Stimulated activated CD4-positive, alpha-beta T cell treated with anti-CD3 and anti-CD28 coated beads, Interleukin-1b, Interleukin-23, amount 100 ng/mL, for 4 hours (primary cell): ENCODE results near the gene OTULIN.

Experiments used
- DNase-seq, 2 donors: peaks; one replicate each; pipeline ENCODE4 v3.0.0-alpha.2; 2020; ENCODE audit warnings: low read depth in 2 of 2

OTULIN gene

GRCh38 chr5:14664270-14665100, at the start of gene OTULIN:
Gene OTULIN (plus strand): TSS chr5:14664718. CDS start chr5:14664826, 108 bp downstream.
- peak; percentile 71 to 85 for DNase-seq

GRCh38 chr5:14615365-14615764, 49.2 kb upstream of the OTULIN start:
- DNase-seq: no peak

GRCh38 chr5:14617441-14617840, 47.1 kb upstream of the OTULIN start:
- DNase-seq: no peak

GRCh38 chr5:14627270-14627669, 37.2 kb upstream of the OTULIN start:
- no peak for DNase-seq

GRCh38 chr5:14628346-14628745, 36.2 kb upstream of the OTULIN start:
- DNase-seq: peak; percentile 15 to 16

DNA sequence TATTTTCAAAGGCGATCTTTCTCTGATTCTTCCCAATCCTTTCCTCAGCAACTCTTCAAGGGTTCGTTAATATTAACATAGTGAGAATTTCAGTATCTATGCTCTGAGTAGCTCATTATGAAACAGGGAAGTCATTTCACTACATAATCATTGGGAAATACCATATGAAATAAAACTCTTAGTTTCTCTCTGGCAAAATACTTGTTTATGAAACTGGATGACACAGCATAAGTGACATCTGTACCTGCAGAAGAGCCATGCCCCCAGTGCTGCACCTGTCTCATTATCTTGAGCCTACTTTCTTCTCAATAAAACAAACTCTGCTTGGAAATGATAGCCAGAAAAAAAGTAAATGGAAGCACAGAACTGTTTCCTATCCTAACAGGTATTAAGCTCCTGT, 33.8 kb upstream of the OTULIN start:
- no peak for DNase-seq

DNA sequence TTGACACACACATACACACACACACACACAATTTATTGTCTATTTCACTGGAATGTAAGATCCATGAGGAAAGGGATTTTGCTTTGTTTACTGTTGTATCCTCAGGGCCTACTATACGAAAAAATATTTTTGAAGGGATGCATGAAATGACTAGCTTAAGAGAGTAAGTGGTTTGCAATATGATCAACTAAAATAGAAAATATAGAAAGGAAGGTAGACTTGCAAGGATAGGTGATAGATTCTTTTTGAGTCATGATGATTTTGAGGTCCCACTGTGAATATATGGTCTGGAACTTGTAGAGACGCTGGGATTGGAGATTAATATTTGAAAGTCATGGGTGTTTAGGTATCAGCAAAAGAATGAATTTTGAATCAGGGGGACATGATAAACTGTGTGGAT, 28.9 kb upstream of the OTULIN start:
- no peak for DNase-seq

DNA sequence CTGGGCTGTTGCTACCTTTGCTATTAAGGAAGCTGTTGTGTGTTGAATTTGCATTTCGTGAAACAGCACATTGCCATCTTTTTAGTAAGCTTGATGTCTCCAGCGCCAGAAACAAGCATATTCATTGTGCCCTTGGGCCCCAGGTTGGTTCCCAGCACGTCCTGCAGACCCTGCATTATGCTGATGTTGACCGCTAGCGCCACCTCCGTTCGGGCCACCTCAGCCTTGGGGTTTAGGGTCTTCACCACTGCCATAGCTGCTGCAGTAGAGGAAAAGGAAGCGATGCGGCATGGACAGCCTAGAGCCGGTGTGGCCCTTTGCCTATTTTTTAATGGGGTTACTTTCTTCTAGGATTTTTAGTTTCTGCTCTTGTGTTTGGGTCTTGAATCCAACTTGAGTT, 23.8 kb upstream of the OTULIN start:
- no peak for DNase-seq

DNA sequence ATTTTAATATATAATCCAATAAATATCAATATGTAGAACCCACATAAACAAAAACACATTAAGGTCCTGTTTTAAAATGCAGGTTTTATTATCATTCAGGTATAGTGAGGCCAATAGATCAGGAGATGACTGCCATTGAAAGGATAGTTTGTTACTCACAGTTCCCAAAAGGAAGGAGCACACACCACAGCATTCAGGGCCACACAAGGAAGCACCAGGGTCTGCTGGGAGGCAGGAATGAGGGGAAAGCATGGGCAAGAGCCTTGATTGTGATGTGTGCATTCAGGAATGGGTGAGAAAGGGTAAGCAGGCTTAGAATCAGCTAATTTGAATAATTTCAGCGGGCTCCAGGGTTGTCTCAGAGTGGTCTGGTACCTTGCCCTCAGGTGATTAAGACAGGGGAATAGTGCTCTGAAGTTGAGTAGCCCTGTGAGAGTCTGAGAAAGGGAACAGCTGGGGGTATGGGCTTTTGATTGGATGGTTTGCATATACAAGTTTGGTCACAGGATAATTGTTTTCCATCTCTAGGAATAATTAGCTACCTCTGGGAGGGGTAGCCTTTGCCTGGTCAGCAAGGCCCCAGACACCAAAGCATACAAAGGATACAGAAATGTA, 19.8 kb upstream of the OTULIN start:
- no peak for DNase-seq

DNA sequence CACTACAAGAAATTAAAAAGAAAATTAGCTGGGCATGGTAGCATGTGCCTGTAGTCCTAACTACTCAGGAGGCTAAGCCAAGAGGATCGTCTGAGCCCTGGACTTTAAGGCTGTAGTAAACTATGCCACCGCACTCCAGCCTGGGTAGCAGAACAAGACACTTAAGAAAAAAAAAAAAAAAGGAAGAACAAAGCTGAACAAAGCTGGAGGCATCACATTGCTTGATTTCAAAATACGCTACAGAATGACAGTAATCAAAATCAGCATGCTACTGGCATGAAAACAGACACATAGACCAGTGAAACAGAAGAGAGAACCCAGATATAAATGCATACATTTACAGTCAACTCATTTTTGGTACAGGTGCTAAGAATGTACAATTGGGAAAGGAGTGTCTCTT, 14.5 kb upstream of the OTULIN start:
- DNase-seq: no peak

DNA sequence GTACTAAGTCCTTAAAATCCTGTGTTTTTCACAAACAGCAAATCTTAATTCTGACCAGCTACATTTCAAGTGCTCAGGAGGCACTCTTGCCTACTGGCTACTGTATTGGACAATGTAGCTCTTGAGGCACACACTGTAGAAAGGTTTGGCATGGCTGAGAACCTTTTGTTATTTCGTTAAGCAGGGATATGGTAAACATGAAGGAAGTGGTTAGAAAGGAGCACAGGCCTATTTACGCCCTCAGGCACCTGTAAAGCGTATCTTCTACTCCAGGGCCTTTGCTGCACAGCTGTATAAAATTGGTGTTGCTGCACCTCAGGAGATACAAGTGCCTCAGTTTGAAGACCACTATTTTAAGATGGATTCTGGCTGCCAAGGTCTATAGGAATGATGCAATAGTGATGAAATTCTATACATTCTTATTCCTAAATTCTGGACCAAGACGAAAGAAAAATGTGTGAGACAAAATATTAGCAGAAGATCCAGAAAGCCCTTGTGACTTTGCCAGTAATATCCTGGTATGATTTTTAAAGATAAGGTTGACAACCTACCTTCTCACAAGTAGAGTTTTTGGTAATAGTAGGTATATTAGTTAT, 9.3 kb upstream of the OTULIN start:
- DNase-seq: no peak

- DNase-seq: no peak
Observed at GRCh38 chr5:14656898-14657297, 7.6 kb upstream of the OTULIN start.

- DNase-seq: no peak
Observed at GRCh38 chr5:14659821-14660607, 4.5 kb upstream of the OTULIN start.

DNA sequence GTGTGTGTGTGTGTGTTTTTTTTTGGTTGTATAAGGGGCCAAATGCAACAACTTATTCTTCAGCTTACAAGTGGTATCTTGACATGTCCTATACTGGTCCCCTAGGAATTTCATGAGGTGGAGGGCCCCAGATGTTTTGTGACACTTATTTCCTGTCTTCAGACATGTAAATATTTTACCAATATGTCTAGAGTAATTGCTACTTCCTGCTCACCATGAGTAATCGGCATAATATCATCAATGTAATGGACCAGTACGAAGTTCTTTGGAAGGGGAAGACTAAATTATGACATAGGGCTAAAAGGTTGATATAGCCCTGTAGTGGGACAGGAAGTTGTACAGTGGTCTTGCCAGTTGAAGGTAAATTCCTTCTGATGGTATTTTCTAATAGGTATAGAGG, 3.7 kb upstream of the OTULIN start:
- DNase-seq: no peak

- DNase-seq: no peak
Observed at GRCh38 chr5:14662721-14663260, 1.7 kb upstream of the OTULIN start.

DNA sequence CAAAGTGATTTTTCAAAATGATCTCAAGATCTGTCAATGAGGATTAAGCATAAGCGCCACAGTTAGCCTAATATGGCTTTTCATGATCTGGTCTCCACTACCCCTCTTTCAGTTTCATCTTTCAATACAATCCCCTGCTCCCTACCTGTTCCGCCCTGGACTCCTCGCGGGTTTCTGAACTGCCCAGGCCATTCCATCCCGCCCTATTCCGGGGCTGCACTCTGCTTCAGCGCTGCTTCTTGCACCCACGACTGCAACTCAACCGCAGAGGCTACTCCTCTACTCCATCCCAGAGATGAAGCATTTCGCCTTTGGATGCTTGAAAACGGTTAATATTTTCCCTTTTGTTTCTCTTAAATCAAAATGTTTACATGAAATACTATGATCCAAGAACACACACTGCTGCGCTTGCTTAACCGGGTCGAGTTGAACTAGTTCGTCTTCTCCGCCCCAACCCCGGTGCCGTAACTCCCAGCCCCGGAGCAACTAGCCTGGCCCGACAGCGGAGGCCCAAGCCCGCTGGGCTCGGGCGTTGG, 716 bp upstream of the OTULIN start:
- no peak for DNase-seq

- no peak for DNase-seq
Observed at GRCh38 chr5:14665101-14665822, 744 bp downstream of the OTULIN start.

- DNase-seq: peak; percentile 19 to 27
Observed at GRCh38 chr5:14665949-14666348, 1.4 kb downstream of the OTULIN start.

DNA sequence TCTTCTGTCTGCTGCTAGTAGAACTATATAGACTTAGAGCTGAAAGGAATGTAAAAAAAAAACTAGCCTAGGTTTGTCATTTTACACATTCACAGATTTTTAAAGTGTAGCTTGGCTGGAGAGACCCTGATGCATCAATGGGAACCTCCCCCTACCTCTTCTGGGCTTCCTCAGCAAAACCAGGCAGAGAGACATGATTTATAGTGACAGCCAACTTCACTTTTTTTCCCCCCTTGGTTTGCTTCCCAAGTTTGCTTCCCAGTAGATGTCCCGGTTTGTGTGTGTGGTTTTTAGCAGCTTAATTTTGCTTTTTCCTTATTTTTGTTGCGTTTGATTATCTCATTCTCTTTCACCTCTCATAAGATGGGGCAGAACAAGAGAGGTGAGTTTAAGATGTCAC, 1.8 kb downstream of the OTULIN start:
- no peak for DNase-seq

- DNase-seq: no peak
Observed at GRCh38 chr5:14667290-14667689, 2.8 kb downstream of the OTULIN start.

DNA sequence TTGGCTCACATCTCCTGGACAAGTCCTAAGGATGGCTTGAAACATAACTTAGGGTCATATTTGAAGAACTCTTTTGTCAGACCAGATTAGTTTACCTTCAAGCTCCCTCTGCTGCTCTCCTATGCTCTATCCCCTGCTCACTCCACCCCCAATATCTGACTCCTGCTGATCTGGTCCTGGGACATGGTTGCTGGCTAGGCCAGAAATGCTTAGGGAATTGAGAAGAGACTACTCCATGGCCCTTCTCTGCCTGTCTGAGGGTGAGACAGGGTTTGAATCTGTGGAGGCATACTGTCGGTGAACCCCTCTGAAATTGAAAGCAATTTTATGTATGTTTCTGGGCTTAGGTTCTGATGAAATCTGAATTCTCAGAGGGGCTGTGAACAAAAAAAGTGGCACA, 3.3 kb downstream of the OTULIN start:
- no peak for DNase-seq
